Stimulated activated CD8-positive, alpha-beta memory T cell treated with anti-CD3 and anti-CD28 coated beads, Interleukin-7, amount 100 ng/mL, for 24 hours (primary cell): ENCODE measurements around the gene TECPR2.

ENCODE experiments used
- DNase-seq: peaks from one replicate; pipeline ENCODE4 v3.0.0-alpha.2; 2020; ENCODE audit warnings: low read depth

The TECPR2 gene

DNA sequence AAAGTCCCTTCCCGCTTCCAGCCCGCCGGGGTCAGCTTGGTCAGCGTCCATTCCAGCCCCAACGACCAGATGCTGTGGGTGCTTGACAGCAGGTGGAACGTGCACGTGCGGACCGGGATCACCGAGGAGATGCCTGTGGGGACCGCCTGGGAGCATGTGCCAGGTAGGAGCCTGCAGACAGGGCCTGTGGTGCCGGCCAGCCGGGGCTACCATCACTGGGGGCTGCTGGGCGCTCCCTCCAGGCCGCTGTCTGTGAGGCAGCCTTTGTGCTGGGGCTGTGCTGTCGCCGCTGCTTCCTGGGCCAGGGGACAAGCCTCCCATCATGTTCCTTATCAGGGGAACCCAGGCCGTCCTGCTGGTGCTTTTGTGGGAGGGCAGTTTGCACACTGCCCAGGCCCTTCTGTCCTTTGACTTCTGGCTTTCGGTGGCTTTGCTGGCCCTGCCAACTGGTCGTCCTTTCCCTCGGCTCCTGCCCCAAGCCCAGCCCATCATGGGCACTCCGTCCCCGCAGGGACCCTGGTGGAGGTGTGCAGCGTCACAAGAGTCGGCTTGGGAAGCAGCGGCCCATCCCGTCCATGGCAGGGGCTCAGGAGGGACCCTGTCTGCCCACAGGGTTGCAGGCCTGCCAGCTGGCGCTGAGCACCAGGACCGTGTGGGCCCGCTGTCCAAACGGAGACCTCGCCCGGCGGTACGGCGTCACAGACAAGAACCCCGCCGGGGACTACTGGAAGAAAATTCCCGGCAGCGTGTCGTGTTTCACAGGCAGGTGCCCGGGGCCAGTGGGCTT is 134.4 kb downstream of the TECPR2 start:
- DNase-seq = no peak

GRCh38 chr14:102497998-102498677 is 135.4 kb downstream of the TECPR2 start:
- DNase-seq = no peak

DNA sequence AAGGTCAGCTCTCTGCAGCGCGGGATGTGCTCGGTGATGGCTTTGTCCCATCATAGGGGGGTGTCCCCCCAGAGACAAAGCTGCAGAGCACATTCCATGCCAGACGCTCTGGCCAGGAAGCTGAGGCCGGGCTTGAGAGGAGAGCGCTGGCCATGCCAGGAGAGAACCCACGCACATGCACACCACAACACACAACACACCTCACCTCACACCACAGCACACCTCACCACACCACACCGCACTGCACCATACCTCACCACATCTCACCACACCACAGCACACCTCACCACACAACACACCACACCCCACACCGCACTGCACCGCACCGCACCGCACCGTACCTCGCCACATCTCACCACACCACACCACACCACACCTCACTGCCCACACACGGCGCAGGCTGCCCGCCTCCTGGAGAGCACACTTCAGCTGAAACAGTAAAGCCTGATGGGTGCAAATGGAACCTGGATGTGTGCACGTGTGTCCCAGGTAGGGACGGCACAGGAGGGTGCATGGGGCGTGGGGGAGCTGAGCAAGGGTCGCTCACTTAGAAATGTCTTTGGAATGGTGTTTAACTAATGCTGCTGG is 136.0 kb downstream of the TECPR2 start:
- DNase-seq = no peak

GRCh38 chr14:102499401-102500157 is 136.8 kb downstream of the TECPR2 start:
- DNase-seq = no peak

DNA sequence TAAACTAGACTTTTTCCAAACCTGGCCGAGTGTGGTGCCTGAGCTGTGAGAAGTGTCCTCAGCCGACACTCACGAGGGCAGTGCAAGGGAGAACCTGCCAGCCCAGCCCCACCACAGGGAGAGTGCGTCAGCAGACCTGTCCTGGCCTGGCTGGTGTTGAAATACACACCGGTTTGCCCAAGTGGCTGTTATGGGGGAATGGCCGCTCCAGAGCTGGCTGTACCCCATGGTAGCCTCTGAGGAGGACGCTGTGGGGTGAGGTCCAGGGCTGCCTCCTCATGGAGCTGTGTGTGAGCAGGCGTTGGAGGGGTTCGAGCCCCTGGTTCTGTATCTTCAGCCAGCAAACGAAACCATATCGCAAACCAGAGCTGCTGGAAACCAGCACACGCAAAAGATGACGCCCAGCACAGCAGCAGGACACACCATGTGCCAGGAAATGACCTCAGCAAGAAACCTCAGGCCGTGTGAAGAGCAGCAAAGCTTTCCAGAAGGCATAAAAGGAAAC is 137.5 kb downstream of the TECPR2 start:
- DNase-seq = no peak

DNA sequence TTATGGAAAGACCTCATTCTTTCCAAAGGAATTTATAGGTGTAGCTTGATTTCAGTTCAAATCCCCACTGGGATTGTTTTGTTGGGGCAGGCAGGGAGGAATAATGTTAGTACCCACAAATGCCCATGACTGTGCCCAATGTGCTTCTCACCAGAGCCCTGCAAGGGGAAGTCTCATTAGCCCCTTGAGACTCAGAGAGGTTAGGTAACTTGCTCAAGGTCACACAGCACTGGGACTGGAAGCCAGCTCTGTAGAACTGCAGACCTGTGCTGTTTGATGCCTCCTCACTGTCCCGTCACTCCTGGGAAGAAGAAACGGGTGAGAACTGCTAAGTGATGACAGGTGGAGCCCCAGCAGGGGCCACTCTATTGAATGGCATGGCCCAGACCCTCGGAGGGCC is 138.0 kb downstream of the TECPR2 start:
- no peak for DNase-seq

GRCh38 chr14:102501751-102502315 is 139.1 kb downstream of the TECPR2 start:
- no peak for DNase-seq

- no peak for DNase-seq
Observed at GRCh38 chr14:102502571-102502970, 139.8 kb downstream of the TECPR2 start.

GRCh38 chr14:102503641-102504327 is 141.0 kb downstream of the TECPR2 start:
- no peak for DNase-seq

DNA sequence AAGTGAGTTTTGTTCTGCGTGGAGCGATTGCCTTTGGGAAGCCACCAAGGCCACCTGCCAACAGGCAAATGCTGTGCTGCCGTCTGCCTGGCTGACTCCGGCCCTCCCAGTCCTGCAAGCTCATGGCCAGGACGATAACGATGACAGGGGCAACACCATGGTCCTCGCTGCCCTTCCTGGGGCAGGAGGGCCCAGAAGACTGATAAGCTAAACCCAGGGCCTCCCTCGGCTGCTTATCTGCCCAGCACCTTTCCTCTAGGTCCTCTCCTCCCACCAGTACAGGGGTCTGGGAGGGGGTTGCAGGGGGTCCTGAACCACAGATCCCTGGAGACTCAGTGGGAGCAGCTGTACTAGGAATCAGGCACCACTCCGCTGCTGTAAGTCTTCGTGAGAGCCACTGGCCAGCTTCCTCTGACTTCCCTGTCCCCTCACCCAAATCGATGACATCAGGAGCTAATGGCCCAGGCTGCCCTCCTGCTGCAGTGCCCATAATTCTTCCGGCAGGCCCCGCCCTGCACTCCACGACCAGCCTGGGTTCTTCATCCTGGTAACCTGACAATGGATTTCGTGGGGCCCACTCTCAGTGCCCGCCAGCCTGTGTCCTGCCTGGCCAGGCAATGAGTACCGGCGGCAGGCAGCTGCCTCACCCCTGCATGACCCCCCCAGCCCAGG is 141.7 kb downstream of the TECPR2 start:
- no peak for DNase-seq

- DNase-seq = no peak
Observed at GRCh38 chr14:102505000-102505619, 142.4 kb downstream of the TECPR2 start.

DNA sequence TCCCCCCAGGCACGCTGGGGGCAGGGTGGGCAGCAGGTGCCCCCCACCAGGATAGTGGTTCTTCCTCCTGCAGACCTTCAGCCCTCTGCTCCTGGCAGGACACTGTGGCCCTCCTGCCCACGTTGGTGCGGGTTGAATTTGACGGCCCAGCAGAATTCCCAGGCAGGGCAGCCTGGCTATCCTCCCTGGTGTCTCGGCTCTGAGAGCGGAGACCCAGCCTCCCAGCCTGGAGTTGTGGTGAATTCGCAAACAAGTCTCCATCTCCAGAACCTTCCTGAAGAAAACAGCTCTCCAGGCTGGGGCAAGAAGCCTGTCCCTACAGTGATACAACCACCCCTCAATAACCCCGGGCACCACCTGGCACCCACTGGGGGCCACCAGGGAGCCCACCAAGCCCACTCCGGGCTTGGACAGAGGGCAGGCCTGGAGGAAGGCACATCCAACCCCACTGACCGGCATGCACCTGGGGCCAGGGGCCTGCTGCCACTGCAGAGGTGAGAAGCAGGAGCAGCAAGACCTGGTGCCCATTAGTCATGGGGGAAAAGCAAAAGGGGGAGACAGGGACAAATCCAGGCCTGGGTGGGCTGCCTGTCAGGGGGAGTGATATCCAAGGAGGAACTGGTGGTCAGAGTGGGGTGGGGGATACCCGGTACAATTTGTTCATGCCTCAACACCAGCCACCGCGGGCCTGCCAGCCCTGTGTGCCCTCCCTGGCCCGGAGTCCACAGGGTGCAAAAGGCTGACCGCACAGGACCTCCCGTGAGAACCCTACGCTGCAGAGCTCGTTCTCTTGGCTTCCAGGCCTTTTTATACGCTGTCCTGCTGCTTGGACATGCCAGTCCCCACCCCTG is 143.3 kb downstream of the TECPR2 start:
- DNase-seq = no peak

DNA sequence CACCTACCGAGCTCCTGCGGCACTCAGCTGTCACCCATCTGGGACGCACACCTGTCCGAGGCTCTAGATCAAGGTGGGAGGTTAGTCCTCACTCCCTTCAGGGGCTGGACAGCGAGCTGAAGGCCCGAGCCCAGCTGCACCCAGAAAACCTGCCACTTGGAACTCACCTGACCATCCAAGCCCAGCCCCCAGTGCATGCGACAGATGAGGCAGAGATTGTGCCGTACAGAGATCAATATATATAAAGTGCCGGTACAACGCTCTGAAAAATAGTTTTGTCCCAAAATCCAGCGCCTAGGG is 143.8 kb downstream of the TECPR2 start:
- DNase-seq = no peak

DNA sequence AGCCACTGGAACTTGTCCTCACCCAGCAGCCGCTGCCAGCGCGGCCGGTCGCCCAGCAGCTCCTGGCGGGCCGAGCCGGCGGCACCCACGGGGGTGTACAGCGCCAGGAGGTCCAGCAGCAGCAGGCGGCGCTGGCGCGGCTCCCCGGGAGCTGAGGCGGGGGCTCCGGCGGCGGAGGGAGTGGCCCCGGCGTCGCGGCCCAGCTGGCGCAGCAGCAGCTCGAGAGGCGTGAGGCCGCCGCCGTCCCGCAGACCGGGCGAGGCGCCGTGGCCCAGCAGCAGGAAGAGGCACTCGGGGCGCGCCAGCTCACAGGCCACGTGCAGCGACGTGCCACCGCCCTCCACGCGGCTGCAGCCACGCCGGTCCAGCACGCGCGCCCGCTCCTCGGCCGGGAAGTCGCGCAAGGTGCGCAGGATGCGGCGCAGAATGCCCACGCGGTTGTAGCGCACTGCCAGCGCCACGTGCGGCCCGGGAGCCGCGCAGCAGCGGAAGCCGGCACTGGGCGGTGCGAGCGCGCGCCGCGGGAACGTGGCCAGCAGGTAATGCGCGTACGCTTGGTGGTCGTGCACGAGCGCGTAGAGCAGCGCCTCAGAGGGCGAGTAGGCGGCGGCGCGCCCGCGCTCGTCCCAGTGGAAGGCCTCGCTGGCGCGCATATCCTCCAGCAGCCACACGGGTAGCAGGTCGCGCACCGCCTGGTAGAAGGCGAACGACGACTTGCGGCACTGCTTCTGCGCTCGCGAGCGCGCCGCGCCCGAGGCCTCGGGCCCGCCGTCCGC is 144.5 kb downstream of the TECPR2 start:
- no peak for DNase-seq

- DNase-seq = no peak
Observed at GRCh38 chr14:102507857-102508312, 145.1 kb downstream of the TECPR2 start.

DNA sequence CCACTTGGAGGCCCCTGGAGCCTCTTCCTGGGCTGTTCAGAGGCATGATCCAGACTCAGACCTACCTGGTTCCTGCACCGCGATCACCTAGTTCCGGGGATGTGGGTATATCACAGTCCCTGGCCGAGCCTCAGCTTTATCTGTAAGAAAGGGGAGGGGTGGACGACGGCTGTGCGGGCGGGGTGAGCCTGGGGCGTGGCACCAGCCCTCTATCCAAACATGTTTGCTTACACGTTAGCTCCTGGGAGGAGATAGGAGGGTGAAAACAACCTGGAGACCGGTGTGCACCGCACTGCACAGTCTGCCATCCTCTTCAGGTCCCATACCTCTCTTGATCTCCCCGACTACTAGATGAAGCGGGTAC is 145.7 kb downstream of the TECPR2 start:
- no peak for DNase-seq

- DNase-seq = no peak
Observed at GRCh38 chr14:102508774-102509745, 146.3 kb downstream of the TECPR2 start.
